ENCODE data around the gene NTM.
A peak's percentile ranks its signal among the peaks of the same experiment; 100 is the strongest.

Gene NTM

DNA sequence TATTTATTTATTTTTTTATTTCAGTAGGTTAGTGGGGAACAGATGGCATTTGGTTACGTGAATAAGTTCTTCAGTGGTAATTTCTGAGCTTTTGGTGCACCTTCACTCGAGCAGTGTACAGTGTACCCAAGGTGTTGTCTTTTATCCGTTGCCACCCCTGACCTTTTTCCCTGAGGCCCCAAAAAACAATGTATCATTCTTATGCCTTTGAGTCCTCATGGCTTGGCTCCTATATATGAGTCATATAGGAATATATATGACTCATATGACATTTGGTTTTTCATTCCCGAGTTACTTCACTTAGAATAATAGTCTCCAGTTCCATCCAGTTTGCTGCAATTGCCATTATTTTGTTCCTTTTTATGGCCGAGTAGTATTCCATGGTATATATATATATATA lies 763.9 kb downstream of the NTM start:
- TF ChIP-seq, protein P1, sequence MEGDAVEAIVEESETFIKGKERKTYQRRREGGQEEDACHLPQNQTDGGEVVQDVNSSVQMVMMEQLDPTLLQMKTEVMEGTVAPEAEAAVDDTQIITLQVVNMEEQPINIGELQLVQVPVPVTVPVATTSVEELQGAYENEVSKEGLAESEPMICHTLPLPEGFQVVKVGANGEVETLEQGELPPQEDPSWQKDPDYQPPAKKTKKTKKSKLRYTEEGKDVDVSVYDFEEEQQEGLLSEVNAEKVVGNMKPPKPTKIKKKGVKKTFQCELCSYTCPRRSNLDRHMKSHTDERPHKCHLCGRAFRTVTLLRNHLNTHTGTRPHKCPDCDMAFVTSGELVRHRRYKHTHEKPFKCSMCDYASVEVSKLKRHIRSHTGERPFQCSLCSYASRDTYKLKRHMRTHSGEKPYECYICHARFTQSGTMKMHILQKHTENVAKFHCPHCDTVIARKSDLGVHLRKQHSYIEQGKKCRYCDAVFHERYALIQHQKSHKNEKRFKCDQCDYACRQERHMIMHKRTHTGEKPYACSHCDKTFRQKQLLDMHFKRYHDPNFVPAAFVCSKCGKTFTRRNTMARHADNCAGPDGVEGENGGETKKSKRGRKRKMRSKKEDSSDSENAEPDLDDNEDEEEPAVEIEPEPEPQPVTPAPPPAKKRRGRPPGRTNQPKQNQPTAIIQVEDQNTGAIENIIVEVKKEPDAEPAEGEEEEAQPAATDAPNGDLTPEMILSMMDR (IDR thresholded peaks at IDR 0.05; ENCODE audit: control insufficient read depth, extremely low read depth, insufficient read depth): no peak
- no peak for DNase-seq (ENCODE audit: low read depth)
- no peak overlapping the region for H3K4me3 ChIP-seq (ENCODE audit: low read depth, low read length)

DNA sequence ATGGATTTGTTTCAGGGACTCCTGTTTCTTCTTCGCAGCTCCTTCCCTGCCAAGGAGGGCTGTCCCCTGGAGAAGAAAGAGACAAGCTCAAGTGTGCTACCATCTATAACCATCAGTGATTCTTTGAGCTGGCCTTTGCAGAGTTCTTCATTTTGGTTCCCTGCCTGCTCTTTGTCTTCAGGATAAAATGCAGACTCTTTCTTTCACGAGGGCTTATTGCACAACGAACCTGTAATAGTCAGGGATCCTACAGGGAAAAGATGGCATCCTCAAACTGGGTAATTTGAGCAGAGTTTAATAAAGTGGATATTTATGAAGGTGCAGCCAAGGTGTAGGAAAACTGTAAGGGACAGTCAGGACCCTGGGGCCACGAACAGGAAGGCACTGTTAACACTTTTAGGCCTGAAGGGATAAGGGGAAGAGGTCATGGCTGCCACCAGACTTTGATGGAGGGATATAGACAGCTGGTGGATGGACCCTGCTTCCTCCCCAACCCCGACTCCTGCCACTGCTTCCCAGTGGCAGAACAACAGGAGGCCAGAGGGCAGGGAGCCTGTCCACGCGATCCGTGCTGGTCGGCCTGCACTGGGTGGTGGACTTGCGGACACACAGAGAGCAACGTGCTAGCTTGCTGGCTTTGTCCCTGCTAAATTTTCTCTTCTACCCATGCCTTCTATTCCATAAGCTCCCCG lies 767.0 kb downstream of the NTM start:
- TF ChIP-seq, protein P1 (IDR thresholded peaks at IDR 0.05; ENCODE audit: control insufficient read depth, extremely low read depth, insufficient read depth): no peak
- no peak overlapping the region for H3K4me3 ChIP-seq (ENCODE audit: low read depth, low read length)
- no peak for DNase-seq (ENCODE audit: low read depth)

DNA sequence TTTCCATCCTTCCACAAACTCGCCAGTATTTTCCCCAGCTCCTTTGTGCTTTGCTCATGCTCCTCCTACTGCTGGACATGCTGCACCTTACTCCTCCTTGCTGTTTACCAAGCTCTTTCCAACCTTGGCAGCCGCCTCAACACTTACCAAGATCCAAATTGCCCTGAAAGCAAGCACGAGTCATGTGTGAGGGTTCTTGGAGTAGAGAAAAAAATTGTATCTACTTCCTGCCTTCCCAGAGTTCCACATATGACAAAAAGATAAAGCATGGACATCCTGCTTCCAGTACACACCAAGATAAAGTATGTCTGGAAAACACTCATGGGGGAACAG lies 767.5 kb downstream of the NTM start:
- DNase-seq (ENCODE audit: low read depth): peak; percentile 11
- TF ChIP-seq, protein P1 (IDR thresholded peaks at IDR 0.05; ENCODE audit: control insufficient read depth, extremely low read depth, insufficient read depth): no peak
- H3K4me3 ChIP-seq (ENCODE audit: low read depth, low read length): no peak overlapping the region

DNA sequence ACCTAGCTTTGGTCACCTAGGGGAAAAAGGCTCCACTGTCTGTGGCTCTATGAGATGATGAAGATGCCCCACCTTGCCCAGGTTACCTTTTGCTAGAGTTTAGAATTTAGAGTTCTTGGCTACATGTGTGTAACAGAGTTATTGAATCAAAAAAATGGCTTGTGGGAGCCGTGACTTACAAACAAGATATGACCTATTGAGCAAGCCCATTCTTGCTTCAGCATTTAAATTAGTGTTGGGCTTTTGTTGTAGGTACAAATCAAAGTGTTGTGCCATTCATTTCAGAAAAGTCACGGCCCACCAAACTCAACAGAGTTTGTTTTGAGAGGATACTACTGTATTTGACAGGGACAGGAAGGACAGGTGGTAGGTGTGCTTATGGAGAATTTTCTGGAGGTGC lies 768.8 kb downstream of the NTM start:
- DNase-seq (ENCODE audit: low read depth): no peak
- H3K4me3 ChIP-seq (ENCODE audit: low read depth, low read length): no peak overlapping the region
- TF ChIP-seq, protein P1 (IDR thresholded peaks at IDR 0.05; ENCODE audit: control insufficient read depth, extremely low read depth, insufficient read depth): no peak

DNA sequence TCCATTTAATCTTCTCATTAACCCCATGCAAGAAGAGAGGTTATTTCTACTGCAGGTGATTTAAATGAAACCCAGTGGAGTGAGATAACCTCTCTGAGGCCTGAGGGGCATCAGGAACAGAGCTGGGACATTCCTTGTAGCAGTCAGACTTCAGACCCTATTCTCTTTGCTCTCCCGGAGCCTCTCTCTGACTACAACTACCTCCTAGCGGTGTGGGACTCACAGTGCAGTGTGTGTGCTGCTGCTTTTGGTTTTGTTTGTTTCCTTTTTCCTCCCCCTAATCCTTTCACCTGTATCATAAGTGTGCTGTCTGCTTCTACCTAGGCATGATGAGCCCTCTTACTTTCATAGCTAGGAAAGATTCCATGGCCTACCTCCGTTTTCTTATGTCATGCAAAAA lies 769.6 kb downstream of the NTM start:
- H3K4me3 ChIP-seq (ENCODE audit: low read depth, low read length): no peak overlapping the region
- DNase-seq (ENCODE audit: low read depth): no peak
- TF ChIP-seq, protein P1 (IDR thresholded peaks at IDR 0.05; ENCODE audit: control insufficient read depth, extremely low read depth, insufficient read depth): peak; percentile 28; the same call in 1 of the 2 replicates

DNA sequence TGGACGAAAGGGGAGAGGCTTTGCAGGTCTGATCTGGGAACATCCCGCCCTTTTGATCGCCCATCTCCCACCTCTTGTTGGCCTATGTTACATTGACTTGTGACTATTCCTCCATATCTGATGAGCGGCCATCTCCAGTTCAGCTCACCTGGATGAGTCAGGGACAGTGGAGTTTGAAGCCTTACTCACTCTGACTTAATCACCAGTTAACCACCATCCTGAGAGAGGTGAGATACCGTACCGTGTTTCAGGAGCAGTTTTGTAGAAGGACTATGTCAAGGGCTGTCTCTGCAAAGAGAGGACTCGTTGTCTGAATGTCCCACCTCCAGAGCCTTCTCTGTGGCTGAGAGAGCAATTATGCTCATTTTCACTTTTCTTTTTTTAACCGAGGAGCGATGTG lies 771.7 kb downstream of the NTM start:
- TF ChIP-seq, protein P1 (IDR thresholded peaks at IDR 0.05; ENCODE audit: control insufficient read depth, extremely low read depth, insufficient read depth): no peak
- no peak for DNase-seq (ENCODE audit: low read depth)
- no peak overlapping the region for H3K4me3 ChIP-seq (ENCODE audit: low read depth, low read length)

DNA sequence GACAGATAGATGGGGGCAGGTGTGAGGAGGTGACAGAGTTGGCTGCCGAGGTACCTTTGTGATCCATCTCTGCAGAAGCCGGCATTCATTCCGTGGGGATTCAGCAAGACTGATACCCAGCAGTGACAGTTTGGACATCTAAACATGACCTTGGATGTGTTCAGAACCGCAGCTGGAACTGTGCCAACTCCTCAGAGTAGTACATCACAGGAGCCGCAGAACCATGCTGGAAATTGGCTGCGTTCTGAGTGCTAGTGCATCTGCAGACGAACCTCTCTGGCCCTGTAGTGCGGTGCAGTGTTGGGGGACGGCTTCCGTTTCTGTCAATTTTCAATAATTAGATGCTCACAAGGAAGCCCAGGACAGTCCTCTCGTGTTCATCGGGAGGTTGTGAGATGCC lies 772.1 kb downstream of the NTM start:
- TF ChIP-seq, protein P1 (IDR thresholded peaks at IDR 0.05; ENCODE audit: control insufficient read depth, extremely low read depth, insufficient read depth): no peak
- no peak overlapping the region for H3K4me3 ChIP-seq (ENCODE audit: low read depth, low read length)
- DNase-seq (ENCODE audit: low read depth): no peak
